ENCODE data around the gene MYO16. TPM values are rescaled to one million over a fixed set of nuclear protein-coding genes. Genes with fewer than 3 reads are reported as not detected.

MYO16 gene
- total RNA-seq, 4 donors from 2014 or later: 0.06 to 0.07 TPM; not detected in 2

- TF ChIP-seq POLR2A (IDR thresholded peaks at IDR 0.05) (no peak), CTCF (IDR thresholded peaks at IDR 0.05) (no peak)
- no peak overlapping the region for H3K4me3 ChIP-seq (ENCODE audit: low read depth, poor library complexity, severe bottlenecking)
- intact Hi-C loops (cut with DNase I; ENCODE audit: low total_unique reads): loop anchor here (10.0 kb wide), 1 partner anchor 1146 kb away; no protein-coding TSS in a partner anchor
- no peak for DNase-seq (ENCODE audit: low spot score in 2 of 2)
Measured at GRCh38 chr13:108959234-108959633, 329.8 kb downstream of the MYO16 start.

GRCh38 chr13:108960006-108960405 lies 330.6 kb downstream of the MYO16 start:
- H3K4me3 ChIP-seq (ENCODE audit: low read depth, poor library complexity, severe bottlenecking): no peak overlapping the region
- TF ChIP-seq CTCF (IDR thresholded peaks at IDR 0.05) (no peak), POLR2A (IDR thresholded peaks at IDR 0.05) (no peak)
- DNase-seq (ENCODE audit: low spot score in 2 of 2): no peak
- WGBS, 2 donors: 87 to 95% methylated on average over 6 of the region's 6 CpGs
- intact Hi-C loops (cut with DNase I; ENCODE audit: low total_unique reads): no loop called here

GRCh38 chr13:108961542-108962125 lies 332.2 kb downstream of the MYO16 start:
- peak in 1 of 3 donors; percentile 44 for TF ChIP-seq CTCF (IDR thresholded peaks at IDR 0.05)
- no peak for TF ChIP-seq POLR2A (IDR thresholded peaks at IDR 0.05)
- no peak for DNase-seq (ENCODE audit: low spot score in 2 of 2)
- no peak overlapping the region for H3K4me3 ChIP-seq (ENCODE audit: low read depth, poor library complexity, severe bottlenecking)
- intact Hi-C loops (cut with DNase I; ENCODE audit: low total_unique reads): no loop called here
- WGBS, 2 donors: 8% methylated on average over 7 of the region's 7 CpGs

- TF ChIP-seq POLR2A (IDR thresholded peaks at IDR 0.05): no peak
- TF ChIP-seq CTCF (IDR thresholded peaks at IDR 0.05): no peak
- no peak for DNase-seq (ENCODE audit: low spot score in 2 of 2)
- intact Hi-C loops (cut with DNase I; ENCODE audit: low total_unique reads): no loop called here
- H3K4me3 ChIP-seq (ENCODE audit: low read depth, poor library complexity, severe bottlenecking): no peak overlapping the region
Measured at GRCh38 chr13:108962654-108963053, 333.2 kb downstream of the MYO16 start.

- H3K4me3 ChIP-seq (ENCODE audit: low read depth, poor library complexity, severe bottlenecking): no peak overlapping the region
- intact Hi-C loops (cut with DNase I; ENCODE audit: low total_unique reads): no loop called here
- no peak for DNase-seq (ENCODE audit: low spot score in 2 of 2)
- WGBS, 2 donors: 89 to 90% methylated on average over 3 of the region's 3 CpGs
- TF ChIP-seq CTCF (IDR thresholded peaks at IDR 0.05): no peak
- TF ChIP-seq POLR2A (IDR thresholded peaks at IDR 0.05): no peak
Measured at GRCh38 chr13:108963276-108963810, 333.9 kb downstream of the MYO16 start.
